Mesenchymal stem cell (in vitro differentiated cells and primary cell): Measurements from ENCODE around the gene CCL3.
A peak's percentile ranks its signal among the peaks of the same experiment; 100 is the strongest.

Source experiments
- DNase-seq: peaks from one replicate; pipeline ENCODE4 v3.0.0-alpha.2; 2013
- H2AFZ ChIP-seq: one replicate; pipeline ENCODE4 v1.6.1; 2013; ENCODE audit warnings: low read depth, mild to moderate bottlenecking, control low read depth, inconsistent platforms, low read length, moderate library complexity
- H2AK5ac ChIP-seq: 2 replicates; pipeline ENCODE4 v1.6.1; 2013; ENCODE audit warnings: low read length, moderate library complexity, mild to moderate bottlenecking, inconsistent platforms; ENCODE audit not compliant: severe bottlenecking
- H2BK120ac ChIP-seq: one replicate; pipeline ENCODE4 v1.6.1; 2013; ENCODE audit warnings: low read depth, mild to moderate bottlenecking, inconsistent platforms, low read length, moderate library complexity
- H2BK12ac ChIP-seq, 2 experiments: one replicate each; pipeline ENCODE4 v1.6.1; 2013; ENCODE audit warnings: inconsistent platforms in 2 of 2, low read length in 2 of 2, mild to moderate bottlenecking in 2 of 2, moderate library complexity in 2 of 2, control low read depth in 1 of 2
- H2BK15ac ChIP-seq: one replicate; pipeline ENCODE4 v1.6.1; 2013; ENCODE audit warnings: mild to moderate bottlenecking, low read depth, inconsistent platforms; ENCODE audit not compliant: poor library complexity, severe bottlenecking
- H2BK5ac ChIP-seq: 2 replicates; pipeline ENCODE4 v1.6.1; 2013; ENCODE audit warnings: low read depth, mild to moderate bottlenecking, low read length, control low read depth, inconsistent platforms; ENCODE audit not compliant: poor library complexity, severe bottlenecking
- H3K14ac ChIP-seq, 2 experiments: one replicate each; pipeline ENCODE4 v1.6.1; 2013; ENCODE audit warnings: inconsistent platforms in 2 of 2, low read length in 2 of 2, control low read depth in 1 of 2, mild to moderate bottlenecking in 1 of 2, moderate library complexity in 1 of 2
- H3K18ac ChIP-seq, 2 experiments: one replicate each; pipeline ENCODE4 v1.6.1; 2013; ENCODE audit warnings: inconsistent platforms in 2 of 2, low read length in 2 of 2, control low read depth in 1 of 2, low read depth in 1 of 2, mild to moderate bottlenecking in 1 of 2
- H3K23ac ChIP-seq, 2 experiments: one replicate each; pipeline ENCODE4 v1.6.1; 2013; ENCODE audit warnings: inconsistent platforms in 2 of 2, low read length in 2 of 2, mild to moderate bottlenecking in 2 of 2, moderate library complexity in 2 of 2, control low read depth in 1 of 2
- H3K27ac ChIP-seq: 2 replicates; pipeline ENCODE4 v1.5.1; 2013; ENCODE audit warnings: mild to moderate bottlenecking, moderate library complexity, low read length, control low read depth, inconsistent platforms; ENCODE audit not compliant: poor library complexity, severe bottlenecking
- H3K27me3 ChIP-seq, 2 experiments: 2 replicates each; pipeline versions ENCODE4 v1.6.1 to v1.7.0; 2013; ENCODE audit warnings: low read length in 2 of 2, mild to moderate bottlenecking in 2 of 2, moderate library complexity in 2 of 2, control low read depth in 1 of 2, inconsistent platforms in 1 of 2; ENCODE audit not compliant: control insufficient read depth in 1 of 2, insufficient read depth in 1 of 2
- H3K36me3 ChIP-seq, 2 experiments: 2 replicates each; pipeline versions ENCODE4 v1.6.1 to v1.7.0; 2013; ENCODE audit warnings: low read length in 2 of 2, control low read depth in 1 of 2, inconsistent platforms in 1 of 2, low read depth in 1 of 2, mild to moderate bottlenecking in 1 of 2; ENCODE audit not compliant: insufficient read depth in 2 of 2, control insufficient read depth in 1 of 2
- H3K4ac ChIP-seq, 2 experiments: one replicate each; pipeline ENCODE4 v1.6.1; 2013; ENCODE audit warnings: inconsistent platforms in 2 of 2, low read length in 2 of 2, mild to moderate bottlenecking in 2 of 2, moderate library complexity in 2 of 2, control low read depth in 1 of 2, low read depth in 1 of 2
- H3K4me1 ChIP-seq: 2 replicates; pipeline ENCODE4 v1.6.1; 2013; ENCODE audit warnings: low read depth, low read length, control low read depth; ENCODE audit not compliant: control insufficient read depth, insufficient read depth
- H3K4me2 ChIP-seq: 2 replicates; pipeline ENCODE4 v1.6.1; 2013; ENCODE audit warnings: low read length, mild to moderate bottlenecking, inconsistent platforms; ENCODE audit not compliant: poor library complexity, severe bottlenecking
- H3K4me3 ChIP-seq, 2 experiments: 2 replicates each; pipeline versions ENCODE4 v1.5.1 to v1.7.0; 2013; ENCODE audit warnings: low read length in 2 of 2, mild to moderate bottlenecking in 2 of 2, control low read depth in 1 of 2, low read depth in 1 of 2; ENCODE audit not compliant: insufficient read depth in 1 of 2
- H3K79me1 ChIP-seq: replicated peaks from 2 replicates; pipeline ENCODE4 v1.6.1; 2013; ENCODE audit warnings: mild to moderate bottlenecking, control low read depth, low read length, inconsistent platforms; ENCODE audit not compliant: poor library complexity, severe bottlenecking
- H3K9ac ChIP-seq: 2 replicates; pipeline ENCODE4 v1.7.0; 2013; ENCODE audit warnings: mild to moderate bottlenecking, low read length, moderate library complexity
- H3K9me3 ChIP-seq: 2 replicates; pipeline ENCODE4 v1.7.0; 2013; ENCODE audit warnings: mild to moderate bottlenecking, low read length; ENCODE audit not compliant: control insufficient read depth
- H4K8ac ChIP-seq: one replicate; pipeline ENCODE4 v1.6.1; 2013; ENCODE audit warnings: inconsistent platforms, mild to moderate bottlenecking, low read length, moderate library complexity
- H4K91ac ChIP-seq: one replicate; pipeline ENCODE4 v1.6.1; 2013; ENCODE audit warnings: mild to moderate bottlenecking, low read length, inconsistent platforms
- WGBS: methylation state at CpG from one replicate; pipeline ENCODE4 v1.1.7; 2013; ENCODE audit warnings: mixed read lengths; 5-methylcytosine and 5-hydroxymethylcytosine counted together

CCL3 gene

GRCh38 chr17:36133602-36134236 is 43.8 kb upstream of the CCL3 start:
- H2AK5ac ChIP-seq: no peak overlapping the region
- no peaks in the 10 kb centered on the region for H3K79me1 ChIP-seq
- no peaks in the 10 kb centered on the region for H3K4me1 ChIP-seq
- H3K27me3 ChIP-seq: peaks cover 8 to 34% of the 10 kb centered on the region in 2 experiments
- no peak overlapping the region for H2BK120ac ChIP-seq
- DNase-seq: peak; percentile 13
- no peak overlapping the region for H4K8ac ChIP-seq
- no peak overlapping the region for H2BK5ac ChIP-seq
- H3K36me3 ChIP-seq: no peaks in the 10 kb centered on the region
- no peak overlapping the region for H2BK12ac ChIP-seq
- no peak overlapping the region for H4K91ac ChIP-seq
- no peak overlapping the region for H3K18ac ChIP-seq
- H3K4me3 ChIP-seq: no peak overlapping the region
- no peak overlapping the region for H3K9ac ChIP-seq
- H3K27ac ChIP-seq: no peak overlapping the region
- H2AFZ ChIP-seq: no peak overlapping the region
- H3K9me3 ChIP-seq: no peaks in the 10 kb centered on the region
- WGBS: 55% methylated on average over 3 of the region's 4 CpGs
- H3K14ac ChIP-seq: no peak overlapping the region
- no peak overlapping the region for H2BK15ac ChIP-seq
- no peak overlapping the region for H3K23ac ChIP-seq
- H3K4ac ChIP-seq: no peak overlapping the region
- no peak overlapping the region for H3K4me2 ChIP-seq

DNA sequence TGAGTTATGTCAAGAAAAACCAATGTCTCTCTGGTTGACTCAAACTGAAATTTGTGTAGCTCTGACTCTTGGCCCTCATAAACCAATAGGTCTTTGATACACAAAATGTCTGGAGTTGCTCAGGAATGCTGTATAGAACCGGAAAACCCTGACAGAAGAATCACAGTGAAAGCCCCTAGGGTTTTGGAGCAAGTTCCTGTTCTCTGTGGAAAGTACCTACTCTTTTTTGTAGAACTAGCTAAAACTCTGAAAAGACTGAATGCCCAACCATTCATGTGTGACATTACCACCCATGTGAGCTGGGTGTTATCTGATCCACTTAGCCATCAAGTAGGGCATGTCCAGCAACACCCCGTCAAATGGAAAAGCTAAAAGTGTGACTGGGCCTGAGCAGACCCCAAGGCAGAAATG is 42.5 kb upstream of the CCL3 start:
- Histone ChIP-seq H3K4me3 (no peak overlapping the region), H3K4ac (no peak overlapping the region), H3K14ac (no peak overlapping the region), H3K36me3 (no peaks in the 10 kb centered on the region), H3K23ac (no peak overlapping the region), H2AK5ac (no peak overlapping the region), H4K8ac (no peak overlapping the region), H3K4me2 (no peak overlapping the region), H2BK15ac (no peak overlapping the region), H3K4me1 (no peaks in the 10 kb centered on the region), H2BK12ac (no peak overlapping the region), H2BK120ac (no peak overlapping the region), H4K91ac (no peak overlapping the region), H2AFZ (no peak overlapping the region), H3K27ac (no peak overlapping the region), H3K9me3 (no peaks in the 10 kb centered on the region), H2BK5ac (no peak overlapping the region), H3K18ac (no peak overlapping the region), H3K27me3 (peaks cover 8 to 39% of the 10 kb centered on the region in 2 experiments), H3K79me1 (no peaks in the 10 kb centered on the region), H3K9ac (no peak overlapping the region)
- WGBS: 63% methylated on average over 1 of the region's 2 CpGs
- DNase-seq: no peak

DNA sequence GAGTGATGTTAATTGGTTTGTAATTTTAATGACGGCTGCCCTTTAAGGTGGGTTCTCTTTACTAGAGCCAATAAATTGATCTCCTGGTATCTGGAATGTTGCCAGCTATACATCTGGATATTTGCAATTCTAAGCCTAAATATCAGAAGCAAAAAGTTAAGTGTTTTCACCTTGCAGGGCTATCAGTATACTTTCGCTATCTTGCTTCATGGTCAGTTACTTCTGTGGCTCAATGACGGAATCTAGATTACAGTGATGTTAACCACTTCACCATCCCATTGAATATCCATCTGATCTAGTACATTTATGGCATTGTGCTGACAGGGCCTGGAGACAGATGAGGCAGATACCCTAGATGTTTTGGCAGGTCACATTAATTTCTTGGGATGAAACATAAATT is 42.0 kb upstream of the CCL3 start:
- H2BK120ac ChIP-seq: no peak overlapping the region
- H3K14ac ChIP-seq: no peak overlapping the region
- no peak overlapping the region for H3K4me2 ChIP-seq
- no peak overlapping the region for H3K9ac ChIP-seq
- no peak overlapping the region for H3K4ac ChIP-seq
- H3K27ac ChIP-seq: no peak overlapping the region
- H3K4me3 ChIP-seq: no peak overlapping the region
- no peak overlapping the region for H3K18ac ChIP-seq
- no peaks in the 10 kb centered on the region for H3K36me3 ChIP-seq
- H4K91ac ChIP-seq: no peak overlapping the region
- H3K27me3 ChIP-seq: peaks cover 8 to 38% of the 10 kb centered on the region in 2 experiments
- WGBS: 96% methylated on average over 2 of the region's 3 CpGs
- no peak overlapping the region for H2BK12ac ChIP-seq
- no peak overlapping the region for H2BK15ac ChIP-seq
- no peak overlapping the region for H2BK5ac ChIP-seq
- no peaks in the 10 kb centered on the region for H3K4me1 ChIP-seq
- no peak overlapping the region for H4K8ac ChIP-seq
- no peak overlapping the region for H3K23ac ChIP-seq
- H3K9me3 ChIP-seq: no peaks in the 10 kb centered on the region
- H3K79me1 ChIP-seq: no peaks in the 10 kb centered on the region
- H2AK5ac ChIP-seq: no peak overlapping the region
- no peak overlapping the region for H2AFZ ChIP-seq
- DNase-seq: no peak

DNA sequence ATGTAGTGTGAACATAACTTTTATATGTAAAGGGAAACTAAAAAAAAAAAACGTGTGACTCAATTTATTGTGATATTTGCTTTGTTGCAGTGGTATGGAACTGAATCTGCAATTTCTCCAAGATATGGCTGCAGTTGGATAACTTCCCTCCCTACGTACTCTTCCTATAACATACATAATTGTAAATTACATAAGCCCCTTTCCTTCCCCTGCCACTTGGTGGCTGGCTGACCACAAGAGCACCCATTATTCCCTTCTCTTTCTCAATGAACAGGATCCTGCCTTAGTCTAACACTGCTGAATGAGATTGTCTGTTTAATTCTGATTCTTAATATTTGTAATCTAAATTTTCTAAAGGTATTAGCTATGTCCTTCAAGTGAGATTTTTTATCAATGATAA is 41.5 kb upstream of the CCL3 start:
- Histone ChIP-seq H2BK12ac (no peak overlapping the region), H3K79me1 (no peaks in the 10 kb centered on the region), H3K9ac (no peak overlapping the region), H2AFZ (no peak overlapping the region), H3K18ac (no peak overlapping the region), H3K4me1 (no peaks in the 10 kb centered on the region), H3K4me2 (no peak overlapping the region), H3K4me3 (no peak overlapping the region), H2BK5ac (no peak overlapping the region), H2AK5ac (no peak overlapping the region), H3K4ac (no peak overlapping the region), H3K9me3 (no peaks in the 10 kb centered on the region), H3K36me3 (no peaks in the 10 kb centered on the region), H2BK15ac (no peak overlapping the region), H3K23ac (no peak overlapping the region), H3K27me3 (peaks cover 4 to 38% of the 10 kb centered on the region in 2 experiments), H3K14ac (no peak overlapping the region), H2BK120ac (no peak overlapping the region), H3K27ac (no peak overlapping the region), H4K8ac (no peak overlapping the region), H4K91ac (no peak overlapping the region)
- no peak for DNase-seq
- WGBS: 75% methylated on average over 1 of the region's 2 CpGs
